Activated T-helper 2 cell treated with anti-CD3 and anti-CD28 coated beads, Interferon-gamma antibody, Interleukin-2, Interleukin-4, amounts not matched to agents 10 μg/mL and 5 μg/mL and 100 μg/mL, durations not matched to agents 14 hours and 24 hours and 36 hours (primary cell): ENCODE measurements around the gene ABI1. TPM values are rescaled to one million over a fixed set of nuclear protein-coding genes. Genes with fewer than 3 reads are reported as not detected.

Experiments used
- DNase-seq: peaks from one replicate; pipeline ENCODE4 v3.0.0; 2021; ENCODE audit warnings: low spot score
- H3K27ac Mint-ChIP-seq: one replicate; pipeline ENCODE4 v1.8.0; 2021; ENCODE audit warnings: mixed read lengths
- H3K27me3 Mint-ChIP-seq: one replicate; pipeline ENCODE4 v1.8.0; 2021; ENCODE audit warnings: low read depth, mixed read lengths
- H3K36me3 Mint-ChIP-seq: one replicate; pipeline ENCODE4 v1.8.0; 2021; ENCODE audit warnings: low read depth, mixed read lengths
- H3K4me1 Mint-ChIP-seq: one replicate; pipeline ENCODE4 v1.8.0; 2021; ENCODE audit warnings: low read depth, mixed read lengths
- H3K4me3 Mint-ChIP-seq: one replicate; pipeline ENCODE4 v1.8.0; 2021; ENCODE audit warnings: low read depth, mild to moderate bottlenecking, moderate library complexity, mixed read lengths
- H3K9me3 Mint-ChIP-seq: one replicate; pipeline ENCODE4 v1.8.0; 2021; ENCODE audit warnings: mixed read lengths
- intact Hi-C: fragments of 100-400 bp; cut with micrococcal nuclease; formaldehyde crosslinking; loops from one replicate; pipeline ENCODE4 v1.15.1; 2023
- total RNA-seq: library from RNA; stranded (reverse); gene quantifications from 2 replicates; pipeline ENCODE4 v1.2.3, GENCODE V29; 2022

The ABI1 gene
- total RNA-seq, 1 donor from 2014 or later: 50.1 TPM

- no peak overlapping the region for H3K27ac Mint-ChIP-seq
Measured at GRCh38 chr10:26810435-26811026, 50.2 kb downstream of the ABI1 start.

DNA sequence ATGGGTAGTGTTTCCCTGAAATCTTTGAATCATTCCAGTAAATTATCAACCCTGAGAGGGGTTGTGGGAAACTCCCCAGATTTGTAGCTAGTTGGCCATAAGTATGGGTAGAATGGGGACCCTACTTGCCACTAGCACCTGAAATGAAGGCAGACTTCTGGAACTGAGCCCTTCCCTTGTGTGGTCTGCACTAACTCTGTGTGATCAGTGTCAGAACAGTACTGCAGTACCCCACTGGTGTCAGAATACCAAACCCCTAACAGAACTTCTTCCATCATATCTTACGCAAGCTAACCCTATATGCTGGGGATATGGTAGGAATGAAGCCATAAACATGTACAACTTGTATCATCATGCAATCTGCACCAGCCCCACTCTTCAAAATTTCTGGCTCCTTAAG is 50.8 kb downstream of the ABI1 start:
- peaks cover 31% of the 10 kb centered on the region for H3K4me1 Mint-ChIP-seq
- no peak overlapping the region for H3K27ac Mint-ChIP-seq
- no peak overlapping the region for H3K4me3 Mint-ChIP-seq
- intact Hi-C loops: loop anchor here (5.0 kb wide), 1 partner anchor 73 kb away; no protein-coding TSS in a partner anchor
- DNase-seq: no peak
- H3K9me3 Mint-ChIP-seq: no peaks in the 10 kb centered on the region
- peaks cover 19% of the 10 kb centered on the region for H3K36me3 Mint-ChIP-seq
- H3K27me3 Mint-ChIP-seq: no peaks in the 10 kb centered on the region

More at GRCh38 chr10:26810435-26811026, 50.2 kb downstream of the ABI1 start:
- Mint-ChIP-seq H3K27me3 (no peaks in the 10 kb centered on the region), H3K36me3 (peaks cover 19% of the 10 kb centered on the region), H3K9me3 (no peaks in the 10 kb centered on the region), H3K4me1 (peaks cover 27% of the 10 kb centered on the region), H3K4me3 (no peak overlapping the region)
- no peak for DNase-seq
- intact Hi-C loops: loop anchor here (5.0 kb wide), 1 partner anchor 73 kb away; no protein-coding TSS in a partner anchor

GRCh38 chr10:26807532-26807931 is 53.2 kb downstream of the ABI1 start:
- Mint-ChIP-seq H3K9me3 (no peaks in the 10 kb centered on the region), H3K27ac (no peak overlapping the region), H3K36me3 (peaks cover 5% of the 10 kb centered on the region), H3K4me3 (no peak overlapping the region), H3K4me1 (peaks cover 50% of the 10 kb centered on the region), H3K27me3 (no peaks in the 10 kb centered on the region)
- intact Hi-C loops: loop anchor here (2.0 kb wide), 1 partner anchor 53 kb away; the partner anchor contains the start of gene ABI1
- no peak for DNase-seq

- no peak for DNase-seq
- Mint-ChIP-seq H3K27me3 (no peaks in the 10 kb centered on the region), H3K27ac (no peak overlapping the region), H3K9me3 (no peaks in the 10 kb centered on the region), H3K4me1 (peaks cover 51% of the 10 kb centered on the region), H3K4me3 (no peak overlapping the region), H3K36me3 (no peaks in the 10 kb centered on the region)
- intact Hi-C loops: loop anchor here (2.0 kb wide), 1 partner anchor 54 kb away; the partner anchor contains the start of gene ABI1
Measured at GRCh38 chr10:26806557-26806956, 54.2 kb downstream of the ABI1 start.

DNA sequence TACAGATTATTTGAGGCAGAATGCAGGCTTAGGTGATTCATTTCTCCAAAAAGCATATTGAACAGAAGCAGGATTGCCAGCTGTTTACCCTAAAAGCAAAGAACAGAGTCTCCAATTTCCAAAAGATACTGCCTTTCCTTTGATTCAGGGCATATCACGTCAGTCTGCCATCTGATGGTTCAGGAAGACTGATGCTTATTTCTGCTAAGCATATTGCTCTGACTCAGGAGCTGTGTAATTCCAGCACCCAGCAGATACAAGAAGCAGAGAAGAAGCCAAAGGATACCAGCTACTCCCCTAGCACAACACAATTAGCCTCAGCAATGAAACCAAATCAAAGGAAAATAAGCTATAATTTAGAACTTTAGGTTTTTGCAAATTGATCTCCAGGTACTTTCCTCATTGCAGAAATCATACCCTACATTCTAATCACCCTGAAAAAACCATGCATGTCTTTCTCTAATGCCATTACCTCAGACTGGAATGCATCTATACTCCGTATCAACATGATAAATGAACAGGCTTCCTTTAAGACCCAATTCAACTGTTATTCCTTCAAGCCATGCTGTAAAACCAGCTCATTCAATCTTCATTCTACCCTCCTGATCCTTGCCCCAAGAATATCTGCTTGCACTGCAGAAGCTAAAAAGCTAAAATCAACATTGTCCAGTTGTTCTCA is 55.1 kb downstream of the ABI1 start:
- peaks cover 53% of the 10 kb centered on the region for H3K4me1 Mint-ChIP-seq
- H3K27me3 Mint-ChIP-seq: no peaks in the 10 kb centered on the region
- DNase-seq: no peak
- peaks cover 4% of the 10 kb centered on the region for H3K36me3 Mint-ChIP-seq
- H3K9me3 Mint-ChIP-seq: no peaks in the 10 kb centered on the region
- no peak overlapping the region for H3K4me3 Mint-ChIP-seq
- H3K27ac Mint-ChIP-seq: no peak overlapping the region
- intact Hi-C loops: loop anchor here (2.0 kb wide), 1 partner anchor 55 kb away; the partner anchor contains the start of gene ABI1

- intact Hi-C loops: no loop called here
- peaks cover 9% of the 10 kb centered on the region for H3K36me3 Mint-ChIP-seq
- no peaks in the 10 kb centered on the region for H3K27me3 Mint-ChIP-seq
- H3K9me3 Mint-ChIP-seq: no peaks in the 10 kb centered on the region
- peaks cover 55% of the 10 kb centered on the region for H3K4me1 Mint-ChIP-seq
- no peak for DNase-seq
- no peak overlapping the region for H3K4me3 Mint-ChIP-seq
- no peak overlapping the region for H3K27ac Mint-ChIP-seq
Measured at GRCh38 chr10:26804418-26805393, 56.1 kb downstream of the ABI1 start.

- peaks cover 57% of the 10 kb centered on the region for H3K4me1 Mint-ChIP-seq
- H3K4me3 Mint-ChIP-seq: no peak overlapping the region
- H3K27ac Mint-ChIP-seq: no peak overlapping the region
- H3K36me3 Mint-ChIP-seq: peaks cover 9% of the 10 kb centered on the region
- no peak for DNase-seq
- no peaks in the 10 kb centered on the region for H3K9me3 Mint-ChIP-seq
- no peaks in the 10 kb centered on the region for H3K27me3 Mint-ChIP-seq
- intact Hi-C loops: no loop called here
Measured at GRCh38 chr10:26803849-26804248, 56.9 kb downstream of the ABI1 start.

DNA sequence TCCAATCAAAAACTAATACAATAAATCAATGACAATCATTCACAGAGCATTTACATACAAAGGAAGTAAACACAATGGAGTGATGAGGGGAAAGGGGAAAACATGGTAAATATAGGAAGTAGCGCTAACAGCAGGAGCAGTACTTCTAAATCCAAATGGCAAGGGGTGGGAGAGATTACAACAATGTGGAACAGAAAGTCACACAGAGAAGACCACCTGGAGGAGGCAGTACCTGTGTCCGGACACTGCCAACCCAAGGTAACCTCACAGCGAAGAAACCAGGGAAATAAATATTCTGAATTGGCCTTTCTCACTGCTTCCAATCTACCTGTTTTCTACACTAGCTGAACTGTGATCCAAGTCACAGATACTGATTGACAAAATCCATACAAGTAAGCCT is 58.2 kb downstream of the ABI1 start:
- no peak overlapping the region for H3K4me3 Mint-ChIP-seq
- peaks cover 19% of the 10 kb centered on the region for H3K36me3 Mint-ChIP-seq
- H3K27ac Mint-ChIP-seq: no peak overlapping the region
- DNase-seq: no peak
- H3K27me3 Mint-ChIP-seq: no peaks in the 10 kb centered on the region
- H3K4me1 Mint-ChIP-seq: peaks cover 52% of the 10 kb centered on the region
- peaks cover 1% of the 10 kb centered on the region for H3K9me3 Mint-ChIP-seq
- intact Hi-C loops: no loop called here

DNA sequence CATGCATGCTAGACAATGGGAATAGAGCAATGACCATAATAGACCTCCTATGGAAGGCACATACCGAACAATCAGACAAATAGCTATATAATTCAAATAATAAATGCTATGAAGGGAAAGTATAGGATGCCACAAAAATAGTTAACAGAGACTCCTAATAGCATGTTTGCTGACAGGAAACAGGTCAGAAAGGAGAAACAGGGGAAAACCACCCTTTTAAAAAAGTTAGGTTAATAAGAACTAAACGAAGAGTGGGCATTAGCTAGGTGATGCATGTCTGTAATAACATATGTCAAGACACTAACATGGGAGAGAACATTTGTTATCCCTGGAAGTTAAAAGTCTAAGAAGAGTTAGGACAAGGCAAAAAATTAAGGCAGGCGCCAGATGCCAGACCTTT is 58.9 kb downstream of the ABI1 start:
- no peak overlapping the region for H3K4me3 Mint-ChIP-seq
- intact Hi-C loops: no loop called here
- DNase-seq: no peak
- H3K36me3 Mint-ChIP-seq: peaks cover 24% of the 10 kb centered on the region
- H3K27me3 Mint-ChIP-seq: no peaks in the 10 kb centered on the region
- H3K4me1 Mint-ChIP-seq: peaks cover 47% of the 10 kb centered on the region
- no peak overlapping the region for H3K27ac Mint-ChIP-seq
- peaks cover 5% of the 10 kb centered on the region for H3K9me3 Mint-ChIP-seq

DNA sequence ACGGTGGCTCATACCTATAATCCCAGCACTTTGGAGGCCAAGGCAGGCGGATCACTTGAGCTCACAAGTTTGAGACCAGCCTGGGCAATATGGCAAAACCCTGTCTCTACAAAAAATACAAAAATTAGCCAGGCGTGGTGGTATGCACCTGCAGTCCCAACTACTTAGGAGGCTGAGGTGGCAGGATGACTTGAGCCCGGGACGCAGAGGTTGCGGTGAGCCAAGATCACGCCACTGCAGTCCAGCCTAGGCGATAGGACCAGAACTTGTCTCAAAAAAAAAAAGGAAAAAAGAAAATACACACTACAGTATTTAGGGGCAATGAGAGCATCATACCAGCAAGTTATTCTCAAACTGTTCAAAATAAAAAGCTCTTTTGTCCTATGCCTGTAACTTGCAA is 59.5 kb downstream of the ABI1 start:
- Mint-ChIP-seq H3K27ac (no peak overlapping the region), H3K36me3 (peaks cover 24% of the 10 kb centered on the region), H3K27me3 (no peaks in the 10 kb centered on the region), H3K4me3 (no peak overlapping the region), H3K4me1 (peaks cover 42% of the 10 kb centered on the region), H3K9me3 (peaks cover 5% of the 10 kb centered on the region)
- intact Hi-C loops: no loop called here
- no peak for DNase-seq

- DNase-seq: no peak
- Mint-ChIP-seq H3K4me3 (no peak overlapping the region), H3K4me1 (peaks cover 35% of the 10 kb centered on the region), H3K27me3 (no peaks in the 10 kb centered on the region), H3K27ac (no peak overlapping the region), H3K9me3 (peaks cover 12% of the 10 kb centered on the region), H3K36me3 (peaks cover 31% of the 10 kb centered on the region)
- intact Hi-C loops: no loop called here
Measured at GRCh38 chr10:26800468-26800867, 60.3 kb downstream of the ABI1 start.

DNA sequence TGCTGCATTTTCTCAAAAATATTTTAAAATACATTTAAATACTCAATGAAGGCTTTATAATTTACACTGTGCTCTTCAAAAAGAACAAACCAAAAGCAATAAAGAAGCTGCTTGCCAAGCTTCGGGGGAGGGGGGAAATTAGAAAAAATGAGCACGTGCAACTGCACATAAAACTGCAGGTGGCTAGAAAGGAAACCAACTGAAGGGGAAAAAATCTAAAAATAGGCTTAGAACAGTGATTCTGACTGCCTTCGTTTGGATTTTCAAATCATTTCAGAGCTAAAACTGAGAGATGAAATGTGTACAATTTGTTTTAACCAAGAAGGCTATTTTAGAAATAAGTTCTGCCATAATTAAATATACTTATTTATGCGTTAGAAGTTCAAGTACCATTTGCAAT is 61.4 kb downstream of the ABI1 start:
- peaks cover 17% of the 10 kb centered on the region for H3K9me3 Mint-ChIP-seq
- H3K4me1 Mint-ChIP-seq: peaks cover 28% of the 10 kb centered on the region
- no peak overlapping the region for H3K27ac Mint-ChIP-seq
- H3K27me3 Mint-ChIP-seq: no peaks in the 10 kb centered on the region
- DNase-seq: no peak
- H3K4me3 Mint-ChIP-seq: no peak overlapping the region
- intact Hi-C loops: no loop called here
- H3K36me3 Mint-ChIP-seq: peaks cover 35% of the 10 kb centered on the region
